Occipital lobe (tissue), 2 donors: ENCODE results near the gene ZBED4. TPM values are rescaled to one million over a fixed set of nuclear protein-coding genes. Genes with fewer than 3 reads are reported as not detected.

Source experiments
- DNase-seq: peaks from one replicate; lab custom pipeline; 2025; lab: John Stamatoyannopoulos, UW
- total RNA-seq: library from RNA; depleted of rRNA; stranded (reverse); fragments of >200 nt; gene quantifications from one replicate; pipeline ENCODE4 v1.2.3, GENCODE V29; 2014

ZBED4 gene
- total RNA-seq, 1 donor from 2014 or later: 24.2 TPM

DNA sequence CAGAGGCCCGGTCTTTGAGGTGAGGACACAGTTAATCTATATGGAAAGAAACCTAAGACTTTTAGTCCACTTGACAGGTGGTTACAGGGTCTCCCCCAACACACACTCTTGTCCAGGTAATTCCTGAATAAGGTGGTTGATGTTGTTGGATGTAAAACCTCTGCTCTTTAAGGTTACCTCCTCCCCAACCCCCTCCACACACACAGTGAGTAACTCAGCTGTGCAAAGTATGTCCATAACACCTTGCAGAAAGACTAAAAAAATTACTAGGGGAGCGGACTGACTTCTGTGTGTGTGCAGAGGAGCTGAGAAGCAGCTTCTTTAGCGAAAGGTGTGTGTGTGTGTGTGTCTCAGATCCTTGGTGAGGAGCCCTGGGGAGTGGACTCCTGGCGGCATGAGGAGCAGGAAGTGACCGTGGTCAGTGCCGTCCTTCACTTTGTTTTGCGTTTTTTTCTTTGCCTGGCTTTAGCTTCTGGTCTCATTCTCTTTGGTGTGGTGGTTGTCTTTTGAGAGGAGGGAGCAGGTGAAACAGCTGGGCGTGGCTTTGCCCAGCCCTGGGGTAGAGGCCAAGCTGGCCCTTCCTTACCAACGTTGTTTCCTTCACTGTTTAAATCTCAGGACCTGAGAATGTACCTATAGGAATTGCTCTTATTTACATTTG is 1.7 kb downstream of the ZBED4 start:
- no peak for DNase-seq

DNA sequence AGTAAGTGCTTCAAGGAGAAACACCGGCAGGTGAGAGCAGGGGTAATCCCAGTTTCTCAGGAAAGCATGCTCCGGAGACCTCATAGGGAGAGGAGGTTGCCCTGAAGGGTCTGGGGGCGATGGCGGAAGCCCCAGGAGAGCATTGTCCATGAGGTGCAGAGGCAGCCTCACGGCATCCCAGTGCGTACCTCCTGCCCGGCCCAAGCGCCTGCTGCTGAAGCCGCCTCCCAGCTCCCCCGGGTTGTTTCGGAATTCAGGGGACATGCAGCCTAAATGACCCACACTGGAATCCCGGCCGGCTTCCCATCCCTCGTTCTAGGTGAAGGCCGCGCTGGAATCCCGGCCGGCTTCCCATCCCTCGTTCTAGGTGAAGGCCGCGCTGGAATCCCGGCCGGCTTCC is 2.7 kb downstream of the ZBED4 start:
- no peak for DNase-seq

GRCh38 chr22:49856766-49857618 is 3.3 kb downstream of the ZBED4 start:
- no peak for DNase-seq

- DNase-seq: no peak
These were observed 5.2 kb downstream of the ZBED4 start for GRCh38 chr22:49858827-49859226.

DNA sequence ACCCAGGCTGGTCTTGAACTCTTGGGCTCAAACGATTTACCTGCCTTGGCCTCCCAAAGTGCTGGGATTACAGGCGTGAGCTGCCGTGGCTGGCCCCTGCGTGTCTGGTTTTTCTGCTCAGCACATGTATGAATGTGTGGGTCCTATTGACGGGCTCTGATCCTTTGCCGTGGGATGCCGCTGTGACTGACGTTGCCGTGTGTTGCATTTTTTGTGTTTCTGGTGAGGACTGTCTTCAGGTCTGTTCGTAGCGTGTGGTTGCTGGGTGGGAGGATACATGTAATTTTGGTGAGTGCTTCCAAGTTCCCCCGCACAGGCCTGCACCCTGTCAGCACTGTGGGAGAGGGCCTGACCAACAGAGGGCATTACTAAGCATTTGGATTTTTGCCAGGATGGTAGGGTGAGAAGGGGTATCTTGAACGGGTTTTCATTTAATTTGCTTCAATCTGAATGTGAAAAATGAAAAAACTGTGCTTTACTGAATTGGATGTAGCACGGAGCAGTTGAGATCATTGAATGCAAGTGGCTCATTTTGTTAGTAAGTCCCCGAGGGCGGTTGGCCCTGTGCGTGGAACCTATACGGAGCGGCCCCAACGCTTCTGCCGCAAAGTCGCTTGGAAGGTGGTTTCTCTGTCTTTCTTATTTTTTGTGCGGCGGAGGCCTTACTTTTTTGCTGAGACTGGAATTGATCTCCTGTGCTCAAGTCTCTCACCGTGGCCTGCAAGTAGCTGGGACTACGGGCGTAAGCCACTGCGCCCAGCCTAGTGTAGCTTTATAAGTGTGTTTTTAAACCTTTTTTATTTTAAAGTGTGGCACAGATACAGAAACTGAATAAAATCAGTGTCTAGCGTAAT is 8.2 kb downstream of the ZBED4 start:
- DNase-seq: no peak

- no peak for DNase-seq
These were observed 8.8 kb downstream of the ZBED4 start for GRCh38 chr22:49862496-49862776.

DNA sequence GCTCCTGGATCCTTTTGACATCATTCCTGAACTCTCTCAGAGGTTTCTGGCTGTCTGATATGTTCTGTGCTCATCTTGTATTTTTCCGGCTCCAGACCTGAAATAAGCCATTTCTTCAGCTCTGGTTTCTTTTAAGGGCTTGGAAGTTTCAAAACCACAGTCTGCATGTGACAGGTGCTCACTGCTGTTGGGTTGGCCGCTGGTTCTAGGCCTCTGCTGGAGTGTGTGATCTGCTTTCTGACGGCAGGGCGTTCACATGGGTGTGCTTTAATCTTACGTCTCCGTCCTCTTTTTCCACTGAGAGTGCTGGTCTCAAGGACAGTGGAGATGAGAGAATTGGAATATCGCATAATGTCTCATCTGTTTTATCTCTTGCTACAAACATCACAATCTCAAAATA is 10.3 kb downstream of the ZBED4 start:
- DNase-seq: no peak

- DNase-seq: no peak
These were observed 11.5 kb downstream of the ZBED4 start for GRCh38 chr22:49865156-49865555.

- no peak for DNase-seq
These were observed 12.5 kb downstream of the ZBED4 start for GRCh38 chr22:49866134-49866533.

GRCh38 chr22:49866646-49867045 is 13.0 kb downstream of the ZBED4 start:
- no peak for DNase-seq

DNA sequence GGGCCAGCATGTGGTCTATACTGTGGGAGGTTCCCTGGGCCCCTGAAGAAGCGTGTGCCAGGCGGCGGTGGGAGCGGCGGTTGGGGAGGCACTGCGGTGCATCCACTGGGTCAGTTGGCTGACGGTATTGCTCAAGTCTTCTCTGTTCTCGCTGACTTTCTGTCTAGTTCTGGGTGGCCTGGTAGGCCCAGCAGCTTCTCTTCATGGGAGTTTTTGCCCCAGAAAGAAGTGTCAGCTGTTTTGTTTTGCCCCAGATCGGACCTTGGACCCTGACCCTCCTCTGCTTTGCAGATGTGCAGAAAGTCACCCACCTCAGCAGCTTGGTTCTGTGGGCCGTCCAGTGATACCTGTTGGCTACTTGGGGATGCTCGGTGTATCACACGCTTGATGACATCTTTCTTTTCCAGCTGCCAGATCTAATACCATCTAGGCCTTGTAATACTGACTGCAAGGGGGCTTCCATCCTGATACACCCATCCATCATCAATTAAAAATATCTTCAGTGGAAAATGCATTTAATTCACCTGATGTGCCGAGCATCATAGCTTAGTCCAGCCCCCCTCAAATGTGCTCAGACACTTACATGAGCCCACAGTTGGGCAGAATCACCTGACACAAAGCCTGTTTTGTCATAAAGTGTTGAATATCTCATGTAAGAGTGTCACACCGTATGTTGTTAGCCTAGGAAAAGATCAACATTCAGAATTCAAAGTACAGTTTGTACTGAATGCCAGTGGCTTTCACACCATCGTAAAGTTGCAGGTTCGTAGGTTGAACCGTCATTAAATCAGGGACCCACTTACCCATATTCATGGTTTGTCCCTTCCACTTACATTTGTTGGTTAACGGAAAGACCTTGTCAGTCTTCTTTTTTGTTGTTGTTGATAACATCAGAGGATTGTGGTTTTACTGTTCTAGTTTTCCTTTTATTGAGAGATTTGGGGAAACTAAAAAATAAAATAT is 13.9 kb downstream of the ZBED4 start:
- DNase-seq: no peak

DNA sequence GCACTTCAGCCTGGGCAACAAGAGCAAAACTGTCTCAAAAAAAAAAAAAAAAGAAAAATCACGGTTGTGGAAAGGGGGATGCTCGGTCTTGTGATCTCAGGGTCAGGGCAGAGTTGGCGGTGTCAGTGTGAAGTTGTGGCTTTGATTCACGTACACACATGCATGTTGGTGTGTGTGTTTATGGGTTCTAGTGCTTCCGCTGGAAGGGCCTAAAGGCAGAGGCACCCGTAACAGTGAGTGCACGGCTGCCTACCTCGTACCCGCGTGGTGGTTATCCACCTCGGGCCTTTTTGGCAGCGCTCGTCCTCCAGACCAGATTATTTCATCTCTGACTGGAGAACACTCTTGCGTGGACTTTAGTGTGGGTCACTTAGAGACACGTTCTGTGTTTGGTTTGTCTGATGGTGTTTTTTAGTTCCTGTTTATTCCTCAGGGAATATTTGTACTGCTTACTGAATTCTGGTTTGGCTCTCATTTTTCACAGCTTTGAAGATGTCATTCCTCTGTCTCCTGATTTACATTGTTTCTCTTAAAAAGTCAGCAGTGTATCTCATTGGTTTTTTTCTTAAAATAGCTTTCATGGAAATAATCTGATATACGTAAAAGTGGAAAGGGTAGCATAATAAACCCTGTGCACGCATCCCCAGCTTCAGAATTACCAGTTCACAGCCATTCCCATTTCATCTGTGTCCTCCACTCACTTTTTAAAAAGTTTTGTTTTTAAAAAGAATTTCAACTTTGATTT is 15.6 kb downstream of the ZBED4 start:
- DNase-seq: no peak

- DNase-seq: no peak
These were observed 16.4 kb downstream of the ZBED4 start for GRCh38 chr22:49869845-49870712.

GRCh38 chr22:49871482-49871881 is 17.8 kb downstream of the ZBED4 start:
- DNase-seq: no peak

DNA sequence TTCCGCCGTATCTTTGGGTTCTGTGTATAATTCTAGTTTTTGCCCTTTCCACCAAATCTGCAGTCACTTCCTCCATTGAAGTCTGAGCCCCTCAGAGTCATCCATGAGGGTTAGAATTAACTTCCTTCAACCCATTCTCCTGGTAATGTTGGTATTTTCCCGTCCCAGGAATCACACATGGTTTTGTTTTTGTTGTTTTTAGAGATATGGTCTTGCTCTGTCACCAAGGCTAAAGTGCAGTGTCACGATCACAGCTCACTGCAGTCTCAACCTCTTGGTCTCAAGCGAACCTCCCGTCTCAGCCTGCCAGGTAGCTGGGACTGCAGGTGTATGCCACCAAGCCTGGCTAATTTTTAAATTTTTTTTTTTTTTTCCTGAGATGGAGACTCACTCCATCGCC is 18.7 kb downstream of the ZBED4 start:
- DNase-seq: no peak

DNA sequence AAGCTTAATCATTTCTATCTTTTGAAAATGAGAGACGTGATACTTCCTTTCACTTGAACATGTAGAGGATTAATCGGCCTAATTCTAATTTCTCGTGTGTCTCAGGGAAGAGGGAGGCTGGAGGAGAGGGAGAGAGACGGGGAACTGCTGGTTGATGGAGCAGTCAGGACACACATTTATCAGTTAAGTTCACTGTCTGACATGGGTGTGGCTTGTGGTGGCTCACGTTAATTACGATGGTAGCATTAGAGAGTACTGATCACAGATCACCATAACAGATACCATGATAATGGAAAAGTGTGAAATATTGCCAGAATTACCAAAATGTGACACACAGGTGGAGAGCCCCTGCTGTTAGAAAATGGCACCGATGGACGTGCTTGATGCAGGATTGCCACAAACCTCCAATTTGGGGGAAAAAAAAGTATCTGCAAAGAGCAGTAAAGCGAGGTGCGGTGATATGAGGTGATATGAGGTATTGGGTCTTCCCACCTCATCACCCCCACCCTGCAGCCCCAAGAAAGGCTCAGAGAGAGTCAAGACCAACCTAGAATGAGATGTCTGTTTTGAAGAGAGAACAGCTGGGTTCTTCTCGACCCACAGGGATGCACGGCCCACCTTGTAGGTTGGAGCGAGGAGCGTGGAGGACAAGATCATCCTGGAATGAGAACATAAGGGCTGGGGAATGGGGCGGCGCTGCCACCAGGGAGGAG is 19.7 kb downstream of the ZBED4 start:
- no peak for DNase-seq

GRCh38 chr22:49877642-49878041 is 24.0 kb downstream of the ZBED4 start:
- DNase-seq: no peak

DNA sequence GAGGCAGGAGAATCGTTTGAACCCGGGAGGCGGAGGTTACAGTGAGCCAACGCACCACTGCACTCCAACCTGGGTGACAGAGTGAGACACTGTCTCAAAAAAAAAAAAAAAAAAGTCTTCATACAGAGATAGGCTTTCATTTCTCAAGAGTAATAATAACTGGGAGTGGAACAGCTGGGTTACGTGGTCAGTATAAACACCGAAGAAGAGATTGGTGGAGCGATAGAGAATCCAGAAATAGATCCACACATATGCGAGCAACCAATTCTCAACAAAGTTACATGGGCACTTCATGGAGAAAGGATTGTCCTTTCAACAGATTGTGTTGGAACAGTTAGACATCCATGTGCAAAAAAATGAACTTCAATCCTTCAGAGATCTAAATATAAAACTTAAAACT is 24.6 kb downstream of the ZBED4 start:
- no peak for DNase-seq

DNA sequence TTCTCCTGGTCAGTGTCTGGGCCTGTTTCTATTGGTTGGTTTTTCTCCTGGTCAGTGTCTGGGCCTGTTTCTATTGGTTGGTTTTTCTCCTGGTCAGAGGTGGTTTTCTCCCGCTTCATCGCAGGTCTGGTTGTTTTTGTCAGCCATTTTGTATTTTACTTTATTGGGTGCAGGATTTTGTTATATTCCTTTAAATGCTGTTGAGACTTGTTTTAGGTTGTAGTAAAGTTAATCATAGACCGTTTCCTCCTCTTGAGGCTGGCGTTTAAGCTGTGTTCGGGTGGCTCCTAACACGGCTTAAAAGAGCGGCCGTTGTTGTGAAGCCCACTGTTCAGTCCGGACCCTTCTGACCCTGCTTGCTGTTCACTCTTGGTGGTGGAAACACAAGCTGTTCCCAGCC is 26.2 kb downstream of the ZBED4 start:
- DNase-seq: no peak
